ENCODE measurements around the gene APOBEC2.

DNA sequence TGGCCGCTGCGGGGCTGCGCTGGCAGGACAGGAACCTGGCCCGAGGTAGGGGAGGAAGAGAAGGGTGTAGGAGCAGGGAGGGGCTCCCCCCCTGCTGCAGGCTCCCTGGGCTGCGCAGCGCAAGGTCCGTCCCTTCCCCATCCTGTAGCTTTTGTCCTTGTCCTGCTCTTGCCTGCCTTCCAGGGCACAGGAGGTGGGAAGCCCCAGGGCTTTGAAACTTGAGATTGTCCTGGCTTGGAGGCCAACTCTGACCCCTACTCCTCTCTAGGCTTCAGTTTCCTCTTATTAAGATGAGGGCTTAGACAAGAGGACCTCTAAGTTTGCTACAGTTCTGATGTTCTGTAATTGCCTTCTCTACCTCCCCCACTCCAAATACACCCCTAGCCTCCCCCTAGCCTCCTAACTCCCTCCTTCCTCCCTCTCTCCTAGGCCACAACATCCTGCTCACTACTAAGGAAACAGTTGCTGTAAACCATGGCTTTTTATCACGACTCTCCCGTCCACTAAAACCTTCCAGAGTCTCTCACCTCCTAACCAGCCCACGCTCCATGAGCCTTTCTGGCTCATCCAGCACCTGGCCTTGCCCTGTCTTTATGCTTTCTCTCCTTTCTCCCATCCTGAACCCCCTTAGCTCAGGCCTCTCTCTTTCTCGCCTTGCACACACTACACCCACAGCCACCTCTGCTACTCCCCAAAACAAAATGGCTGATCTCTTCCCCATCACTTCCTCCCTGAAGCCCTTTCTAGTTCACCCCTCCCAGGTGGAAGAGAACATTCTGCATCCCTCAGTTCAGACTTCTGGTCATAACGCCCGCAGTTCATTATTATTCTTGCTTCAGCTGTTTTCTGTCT, 24.2 kb upstream of the APOBEC2 start:
- TF ChIP-seq, protein P1, sequence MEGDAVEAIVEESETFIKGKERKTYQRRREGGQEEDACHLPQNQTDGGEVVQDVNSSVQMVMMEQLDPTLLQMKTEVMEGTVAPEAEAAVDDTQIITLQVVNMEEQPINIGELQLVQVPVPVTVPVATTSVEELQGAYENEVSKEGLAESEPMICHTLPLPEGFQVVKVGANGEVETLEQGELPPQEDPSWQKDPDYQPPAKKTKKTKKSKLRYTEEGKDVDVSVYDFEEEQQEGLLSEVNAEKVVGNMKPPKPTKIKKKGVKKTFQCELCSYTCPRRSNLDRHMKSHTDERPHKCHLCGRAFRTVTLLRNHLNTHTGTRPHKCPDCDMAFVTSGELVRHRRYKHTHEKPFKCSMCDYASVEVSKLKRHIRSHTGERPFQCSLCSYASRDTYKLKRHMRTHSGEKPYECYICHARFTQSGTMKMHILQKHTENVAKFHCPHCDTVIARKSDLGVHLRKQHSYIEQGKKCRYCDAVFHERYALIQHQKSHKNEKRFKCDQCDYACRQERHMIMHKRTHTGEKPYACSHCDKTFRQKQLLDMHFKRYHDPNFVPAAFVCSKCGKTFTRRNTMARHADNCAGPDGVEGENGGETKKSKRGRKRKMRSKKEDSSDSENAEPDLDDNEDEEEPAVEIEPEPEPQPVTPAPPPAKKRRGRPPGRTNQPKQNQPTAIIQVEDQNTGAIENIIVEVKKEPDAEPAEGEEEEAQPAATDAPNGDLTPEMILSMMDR (conservative IDR thresholded peaks at IDR 0.05; ENCODE audit: low read length), result no peak
- TF ChIP-seq EZH2phosphoT487 (IDR thresholded peaks at IDR 0.05; ENCODE audit: borderline replicate concordance), result no peak

Data from Loucy (cell line).